Endometrium (tissue), 2 donors: ENCODE data around the gene SLC22A3.
"Not testable (repeated sequence)": the region's sequence is repeated elsewhere in the genome, so short reads cannot be mapped to it uniquely, and the experiment has no call there.

Experiments used
- FAIRE-seq: peaks from 2 replicates; lab custom pipeline; 2012; peaks lifted over from hg19 to GRCh38; lab: Jason Lieb, UNC
- donor health status: control.
- donor health status: control.

Gene SLC22A3

DNA sequence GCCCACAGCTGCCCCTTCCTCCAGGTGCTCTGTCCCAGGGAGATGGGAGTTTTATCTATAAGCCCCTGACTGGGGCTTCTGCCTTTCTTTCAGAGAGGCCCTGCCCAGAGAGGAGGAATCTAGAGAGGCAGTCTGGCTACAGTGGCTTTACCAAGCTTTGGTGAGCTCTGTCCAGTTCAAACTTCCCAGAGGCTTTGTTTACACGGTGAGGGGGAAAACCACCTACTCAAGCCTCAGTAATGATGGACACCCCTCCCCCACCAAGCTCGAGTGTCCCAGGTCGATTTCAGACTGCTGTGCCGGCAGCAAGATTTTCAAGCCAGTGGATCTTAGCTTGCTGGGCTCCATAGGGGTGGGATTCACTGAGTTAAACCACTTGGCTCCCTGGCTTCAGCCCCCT is 25.4 kb downstream of the SLC22A3 start:
- not testable (repeated sequence) for FAIRE-seq

GRCh38 chr6:160374836-160375560 is 26.8 kb downstream of the SLC22A3 start:
- FAIRE-seq: no peak

- FAIRE-seq: no peak
Measured at GRCh38 chr6:160375561-160375949, 27.4 kb downstream of the SLC22A3 start.

DNA sequence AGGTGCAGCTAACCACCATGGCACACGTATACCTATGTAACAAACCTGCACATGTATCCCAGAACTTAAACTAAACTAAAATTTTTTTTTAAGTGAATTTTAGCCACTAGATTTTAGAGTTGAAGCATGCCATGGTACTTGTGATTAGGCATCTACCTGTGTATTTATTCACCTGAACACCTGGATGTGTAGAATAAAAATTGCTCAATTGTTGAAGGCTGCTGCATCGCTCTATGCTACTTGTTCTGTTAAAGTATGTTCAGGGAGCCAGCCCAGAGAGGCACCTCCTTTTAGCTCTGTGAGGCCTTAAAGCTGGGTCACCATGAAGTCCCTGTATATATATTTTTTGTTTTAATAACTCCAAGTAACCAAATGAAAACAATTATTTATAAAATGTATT is 28.3 kb downstream of the SLC22A3 start:
- no peak for FAIRE-seq

- no peak for FAIRE-seq
Measured at GRCh38 chr6:160378218-160378617, 30.0 kb downstream of the SLC22A3 start.

GRCh38 chr6:160378882-160379281 is 30.7 kb downstream of the SLC22A3 start:
- FAIRE-seq: no peak

GRCh38 chr6:160379466-160379865 is 31.3 kb downstream of the SLC22A3 start:
- no peak for FAIRE-seq

DNA sequence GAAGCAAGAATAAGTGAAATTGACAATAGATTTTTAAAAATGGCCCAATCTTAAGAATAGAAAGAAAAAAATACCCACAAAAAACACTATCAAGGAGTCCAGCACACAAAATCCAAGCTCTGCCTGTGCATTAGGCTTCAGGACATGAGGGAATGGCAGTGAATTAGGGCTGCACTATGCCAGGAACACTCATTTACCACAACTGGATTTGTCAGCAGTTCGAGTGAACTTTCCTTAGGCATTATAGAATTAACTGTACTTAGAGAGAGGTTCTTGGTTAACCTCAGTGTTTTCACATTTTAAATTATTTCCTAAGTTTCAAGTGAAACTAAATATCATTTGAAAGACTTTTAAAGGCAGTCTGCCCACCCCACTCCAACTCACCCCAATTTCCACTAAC is 34.8 kb downstream of the SLC22A3 start:
- FAIRE-seq: no peak

GRCh38 chr6:160386869-160387530 is 38.8 kb downstream of the SLC22A3 start:
- FAIRE-seq: no peak

- FAIRE-seq: no peak
Measured at GRCh38 chr6:160387916-160388643, 39.9 kb downstream of the SLC22A3 start.

DNA sequence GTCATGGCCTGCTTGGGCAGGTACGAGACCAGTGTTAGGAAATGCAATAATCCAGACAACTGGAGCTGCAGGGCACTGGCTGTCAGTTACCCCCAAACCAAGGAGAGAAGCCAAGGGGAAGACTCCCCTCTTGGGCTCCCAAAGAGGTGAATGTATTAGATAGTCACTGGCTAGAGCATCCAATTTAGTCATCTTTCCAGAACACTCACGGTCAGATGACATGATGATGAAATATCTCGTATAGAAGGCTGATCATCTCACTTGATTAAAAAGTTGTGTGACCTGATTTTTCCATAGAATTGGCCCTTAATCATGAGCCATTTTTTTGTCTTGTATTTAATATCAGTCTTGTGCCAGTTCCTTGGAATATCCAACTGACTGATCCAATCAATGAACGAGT is 40.7 kb downstream of the SLC22A3 start:
- no peak for FAIRE-seq

DNA sequence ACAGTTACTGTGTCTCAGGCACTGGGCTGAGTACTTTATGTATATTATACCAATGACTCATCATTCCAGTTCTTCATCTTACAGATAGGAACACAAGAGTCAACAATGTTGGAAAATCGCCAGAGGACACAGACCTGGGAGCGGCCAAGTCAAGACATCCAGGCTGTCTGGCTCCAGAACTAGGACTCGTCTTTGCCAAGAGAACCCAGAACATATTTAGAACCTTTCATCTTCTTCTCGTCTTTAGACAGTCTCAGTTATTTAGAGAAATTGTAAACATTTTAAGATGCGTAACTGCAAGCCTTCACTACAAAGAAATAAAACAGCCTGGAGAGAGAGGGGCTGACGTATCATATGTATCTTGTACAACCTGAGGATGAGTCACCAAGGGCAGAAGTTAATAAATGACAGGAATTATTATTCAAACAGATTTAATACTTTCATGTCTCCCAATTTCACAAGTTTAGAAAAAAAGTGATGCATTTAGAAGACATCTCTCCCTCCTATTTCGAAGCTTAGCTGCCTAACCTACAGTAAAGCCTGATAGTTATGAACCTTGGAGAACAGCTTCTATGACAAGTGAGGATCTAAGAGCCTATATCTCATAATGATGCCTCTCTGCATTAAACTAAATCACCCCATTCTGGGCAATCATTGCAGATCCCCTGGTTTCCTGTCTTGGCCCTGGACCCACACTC is 43.4 kb downstream of the SLC22A3 start:
- FAIRE-seq: no peak

DNA sequence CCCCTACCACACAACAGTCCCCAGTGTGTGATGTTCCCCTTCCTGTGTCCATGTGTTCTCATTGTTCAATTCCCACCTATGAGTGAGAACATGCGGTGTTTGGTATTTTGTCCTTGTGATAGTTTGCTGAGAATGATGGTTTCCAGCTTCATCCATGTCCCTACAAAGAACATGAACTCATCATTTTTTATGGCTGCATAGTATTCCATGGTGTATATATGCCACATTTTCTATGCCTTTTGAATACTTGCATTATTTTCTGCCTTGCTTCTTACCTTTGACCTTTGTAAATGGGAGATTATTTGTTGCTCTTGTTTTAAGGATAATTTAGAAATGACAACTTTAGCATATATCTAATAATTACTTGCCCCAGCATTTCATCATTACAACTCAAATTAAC is 45.3 kb downstream of the SLC22A3 start:
- not testable (repeated sequence) for FAIRE-seq

DNA sequence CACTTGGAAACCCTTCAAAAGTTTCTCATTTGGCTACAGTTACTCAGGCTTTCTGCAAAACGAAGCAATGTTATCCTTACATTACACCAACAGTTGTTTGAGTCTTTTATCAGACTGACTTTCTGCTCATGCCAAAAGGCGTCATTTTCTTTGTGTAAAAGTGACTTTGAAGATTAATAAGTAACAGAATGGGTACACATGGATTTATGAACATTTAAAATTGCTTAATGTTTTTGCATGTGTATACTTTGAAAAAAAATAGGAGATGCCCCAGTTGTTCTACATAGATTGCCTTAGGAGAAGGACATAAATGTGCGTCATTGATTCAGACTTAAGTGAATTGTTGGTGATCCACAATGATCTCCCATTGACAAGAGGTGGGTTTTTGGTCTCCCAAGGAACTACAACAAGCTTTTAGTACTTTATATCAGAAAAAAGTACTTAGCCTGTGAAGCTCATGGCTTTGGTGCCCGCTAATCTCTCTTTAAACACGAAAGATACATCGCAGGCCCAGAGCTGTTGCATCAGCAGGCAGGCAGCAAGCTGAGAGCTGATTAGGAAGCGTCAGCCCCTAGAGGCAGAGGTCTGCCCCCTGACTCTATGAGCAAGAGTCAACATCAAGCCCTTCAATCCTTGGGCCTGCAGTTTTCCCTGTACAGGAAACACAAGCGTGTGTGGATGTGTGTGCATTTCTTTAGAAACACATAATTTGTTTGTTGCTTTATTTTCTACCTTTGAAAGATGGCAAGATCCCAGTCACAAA is 45.9 kb downstream of the SLC22A3 start:
- no peak for FAIRE-seq

DNA sequence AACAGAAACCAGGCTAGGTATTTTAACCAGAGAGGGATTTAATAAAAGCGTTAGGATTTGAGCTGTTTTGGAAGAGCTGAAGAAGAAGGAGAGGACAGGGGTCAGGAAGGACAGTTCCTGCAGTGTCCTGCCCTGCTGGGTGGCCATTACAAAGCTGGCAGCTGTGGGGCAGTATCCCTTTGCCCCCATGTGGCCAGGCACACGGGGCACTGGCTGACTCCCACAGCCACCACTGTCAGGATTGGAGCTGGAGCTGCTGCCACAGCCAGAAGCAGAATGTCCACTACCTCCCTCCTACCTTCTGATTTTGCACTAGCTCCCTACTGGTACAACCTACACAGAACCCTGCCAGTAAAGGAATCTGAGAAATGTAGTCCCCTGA is 46.5 kb downstream of the SLC22A3 start:
- no peak for FAIRE-seq

GRCh38 chr6:160395187-160395586 is 47.0 kb downstream of the SLC22A3 start:
- FAIRE-seq: no peak

- FAIRE-seq: no peak
Measured at GRCh38 chr6:160396292-160396691, 48.1 kb downstream of the SLC22A3 start.

DNA sequence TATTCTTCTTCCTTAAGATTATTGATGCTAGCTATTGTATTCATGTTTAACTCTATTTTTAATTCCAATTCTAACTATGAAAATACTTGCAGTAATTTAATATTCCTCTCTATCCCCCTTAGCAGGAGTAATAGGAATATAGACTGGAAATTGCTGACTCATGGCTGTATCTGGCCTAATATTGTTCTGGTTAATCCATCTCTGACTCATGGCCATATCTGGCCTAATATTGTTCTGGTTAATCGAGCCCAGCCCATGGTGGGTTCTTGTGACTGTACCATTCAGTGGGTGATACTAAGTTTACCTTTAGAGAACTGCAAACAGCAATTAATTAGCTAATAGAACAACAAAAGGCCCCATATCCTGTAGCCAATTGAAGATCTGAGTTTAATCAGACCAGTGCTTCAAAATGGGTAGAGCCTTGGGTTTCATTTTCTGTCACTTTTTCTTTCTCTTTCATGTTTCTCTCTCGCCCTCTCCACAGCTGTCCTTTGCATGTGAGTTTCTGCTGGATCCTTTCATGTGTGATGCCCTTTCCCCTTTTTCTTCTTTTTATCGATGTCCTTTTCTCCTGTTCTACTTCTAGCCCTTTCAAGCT is 50.6 kb downstream of the SLC22A3 start:
- FAIRE-seq: no peak

DNA sequence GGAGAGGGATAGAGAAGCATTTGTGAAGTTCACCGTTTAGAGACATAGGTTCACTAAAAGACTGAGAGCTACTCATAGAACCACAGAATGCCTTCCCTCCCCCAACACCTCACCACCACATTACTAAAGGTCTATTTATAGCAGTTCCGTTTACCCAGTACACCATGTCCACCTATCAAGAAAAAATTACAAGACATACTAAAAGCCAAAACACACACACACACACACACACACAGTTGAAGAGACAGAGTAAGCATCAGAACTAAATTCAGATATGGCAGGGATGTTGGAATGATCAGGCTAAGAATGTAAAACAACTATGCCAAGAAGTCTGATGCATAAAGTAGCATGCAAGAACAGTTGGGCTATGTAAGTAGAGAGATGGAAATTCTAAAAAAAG is 52.3 kb downstream of the SLC22A3 start:
- no peak for FAIRE-seq

- no peak for FAIRE-seq
Measured at GRCh38 chr6:160408528-160408927, 60.4 kb downstream of the SLC22A3 start.

- no peak for FAIRE-seq
Measured at GRCh38 chr6:160412993-160413392, 64.8 kb downstream of the SLC22A3 start.

DNA sequence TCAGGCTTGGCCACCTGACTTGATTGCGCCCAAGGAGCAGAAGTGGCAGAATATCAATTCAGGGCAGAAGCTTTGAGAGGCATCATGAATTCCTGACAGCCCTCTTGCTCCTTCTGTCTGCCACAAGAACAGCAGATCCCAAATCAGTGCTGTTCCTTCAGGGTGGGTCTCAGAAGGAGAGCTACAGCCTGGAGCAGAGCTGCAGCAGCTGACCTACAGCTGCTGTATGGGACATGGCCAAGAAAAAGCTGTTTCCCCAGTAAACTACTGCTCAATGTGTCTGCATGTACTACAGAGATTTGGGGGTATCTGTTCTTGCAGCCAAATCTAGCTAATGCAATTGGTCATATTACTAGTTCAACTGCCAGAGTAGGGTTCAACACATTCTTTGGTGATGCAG is 69.0 kb downstream of the SLC22A3 start:
- FAIRE-seq: no peak
